NCI-H2107 treated with DMSO at 0.1 percent for 48 hours (cell line): ENCODE results near the gene CDH4.
"Not testable (repeated sequence)": the region's sequence is repeated elsewhere in the genome, so short reads cannot be mapped to it uniquely, and the experiment has no call there.

Experiments
- DNase-seq: peaks from one replicate; lab custom pipeline; 2025; ENCODE audit not compliant: unreplicated experiment; lab: John Stamatoyannopoulos, UW

CDH4 gene

DNA sequence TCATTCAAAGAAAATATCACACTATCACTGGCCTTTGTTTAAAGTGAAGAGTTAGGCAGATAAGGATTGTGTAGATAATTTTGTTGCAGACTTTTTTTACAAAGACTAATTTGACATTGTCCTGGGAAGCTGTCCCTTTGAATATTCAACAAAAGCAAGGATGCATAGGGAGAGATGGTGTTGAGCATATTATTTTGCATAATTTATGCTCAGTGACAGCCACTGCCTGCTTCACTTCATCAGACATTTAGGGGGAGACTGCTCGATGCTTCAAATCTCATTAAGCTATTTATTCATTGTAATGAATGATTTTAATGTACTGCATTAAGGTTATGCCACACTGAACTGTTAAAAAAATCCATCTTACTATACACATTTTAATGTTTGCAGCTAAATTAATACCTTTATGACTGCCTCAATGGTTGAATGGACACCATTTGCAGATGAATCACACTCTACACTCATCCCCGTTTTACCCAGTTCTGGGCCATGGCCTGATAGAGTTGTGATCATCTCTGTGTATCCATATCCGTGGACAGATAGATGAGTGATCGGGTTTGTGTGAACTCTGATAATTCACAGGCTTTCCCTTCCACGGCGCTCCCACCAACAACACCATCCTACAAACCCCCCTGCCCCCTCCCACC, 128.0 kb downstream of the CDH4 start:
- DNase-seq, result no peak

DNA sequence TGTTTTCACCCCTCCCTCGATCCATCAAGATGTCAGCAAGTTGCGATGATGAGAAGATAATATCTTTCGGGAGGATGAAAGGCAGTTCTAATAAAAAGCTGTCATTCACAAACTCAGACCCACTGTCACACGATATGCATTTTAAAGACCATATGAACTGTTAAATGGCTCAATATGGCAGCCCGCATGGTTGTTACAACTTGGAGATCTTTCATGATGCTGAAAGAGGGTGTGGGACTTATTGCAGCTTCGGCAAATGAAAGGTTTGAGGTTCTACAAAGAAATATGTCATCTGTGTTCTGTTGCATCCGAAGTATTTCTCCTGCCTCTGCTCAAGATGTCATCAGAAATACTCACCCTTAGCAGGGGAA, 128.5 kb downstream of the CDH4 start:
- no peak for DNase-seq

DNA sequence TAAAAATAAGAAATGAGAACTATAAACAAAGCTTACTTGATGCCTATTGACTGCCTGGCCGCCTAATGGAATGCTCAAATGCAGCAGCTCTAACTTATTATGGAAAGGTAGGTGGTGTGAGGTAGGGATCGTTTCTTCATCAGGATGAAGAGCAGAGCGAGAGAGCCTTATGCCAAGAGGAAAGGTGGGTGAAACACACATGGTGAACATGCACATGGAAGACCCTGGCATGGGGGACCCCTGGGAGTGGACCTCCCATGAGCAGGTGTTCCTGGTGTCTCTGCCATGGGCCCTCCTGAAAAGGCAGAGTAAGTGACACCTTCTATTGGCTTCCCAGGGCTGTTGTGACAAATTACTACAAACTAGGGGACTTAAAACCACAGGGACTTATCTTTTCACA, 130.1 kb downstream of the CDH4 start:
- DNase-seq, result no peak

DNA sequence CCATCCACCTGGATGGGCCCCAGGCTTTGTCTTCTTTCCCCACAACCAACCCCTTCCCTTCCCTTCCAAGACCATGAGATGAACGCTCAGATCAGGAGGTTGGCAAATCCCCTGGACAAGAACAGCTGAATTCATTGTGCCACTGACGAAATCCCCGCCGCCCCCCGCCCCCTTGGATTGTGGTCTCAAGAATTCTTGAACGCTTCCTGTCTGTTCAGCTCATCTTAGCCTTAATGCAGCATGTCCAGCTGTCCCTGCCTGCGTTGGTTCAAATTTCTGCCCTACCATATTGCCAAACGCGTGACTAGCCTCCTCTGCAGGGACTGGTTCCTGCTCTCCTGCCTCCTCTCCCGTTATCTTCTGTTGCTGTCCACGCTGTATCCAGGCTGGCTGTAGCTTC, 133.2 kb downstream of the CDH4 start:
- no peak for DNase-seq

DNA sequence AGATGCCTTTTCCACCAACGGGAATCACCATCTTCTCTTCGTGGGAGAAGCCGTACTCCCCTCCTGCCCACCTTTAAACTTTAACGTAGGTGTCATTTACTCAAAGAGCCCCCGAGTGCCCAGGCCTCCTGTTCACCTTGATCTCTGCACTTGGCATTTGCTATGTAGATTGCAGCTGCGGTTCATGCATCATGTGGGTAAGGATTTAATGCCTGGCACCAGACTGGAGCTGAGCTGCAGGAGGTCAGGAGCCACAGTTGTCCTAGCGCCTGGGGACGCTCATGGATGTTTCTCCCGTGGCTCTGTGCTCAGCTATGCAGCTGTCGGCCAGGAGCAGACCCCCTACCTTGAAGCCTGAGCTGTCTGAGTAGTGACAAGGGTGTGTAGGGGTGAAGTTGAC, 133.7 kb downstream of the CDH4 start:
- no peak for DNase-seq

DNA sequence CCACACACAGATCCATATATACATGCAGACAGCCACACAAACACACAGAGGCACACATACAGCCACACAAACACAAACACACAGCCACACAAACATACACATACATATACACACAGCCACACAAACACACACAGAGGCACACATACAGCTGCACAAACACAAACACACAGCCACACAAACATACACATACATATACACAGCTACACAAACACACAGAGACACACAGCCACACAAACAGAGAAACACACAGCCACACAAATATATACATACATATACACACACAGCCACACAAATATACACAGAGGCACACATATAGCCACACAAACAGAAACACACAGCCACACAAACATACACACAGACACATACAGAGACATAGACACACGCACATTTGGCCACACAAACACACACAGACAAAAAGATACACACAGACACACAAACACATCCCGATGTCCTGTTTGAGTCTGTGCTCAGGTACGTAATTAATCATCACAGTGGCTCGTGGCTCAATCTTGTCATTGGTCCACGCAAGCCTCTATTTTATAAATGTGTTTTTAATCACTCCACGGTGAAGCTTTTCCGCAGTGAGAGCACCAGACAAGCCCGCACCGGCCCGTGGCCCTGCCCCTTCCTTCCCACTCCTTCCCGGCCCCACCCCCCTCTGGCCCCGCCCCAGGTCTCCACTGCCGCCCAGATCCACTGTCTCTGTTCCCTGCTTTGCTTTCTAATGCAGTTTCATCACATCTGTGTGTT, 135.3 kb downstream of the CDH4 start:
- no peak for DNase-seq

DNA sequence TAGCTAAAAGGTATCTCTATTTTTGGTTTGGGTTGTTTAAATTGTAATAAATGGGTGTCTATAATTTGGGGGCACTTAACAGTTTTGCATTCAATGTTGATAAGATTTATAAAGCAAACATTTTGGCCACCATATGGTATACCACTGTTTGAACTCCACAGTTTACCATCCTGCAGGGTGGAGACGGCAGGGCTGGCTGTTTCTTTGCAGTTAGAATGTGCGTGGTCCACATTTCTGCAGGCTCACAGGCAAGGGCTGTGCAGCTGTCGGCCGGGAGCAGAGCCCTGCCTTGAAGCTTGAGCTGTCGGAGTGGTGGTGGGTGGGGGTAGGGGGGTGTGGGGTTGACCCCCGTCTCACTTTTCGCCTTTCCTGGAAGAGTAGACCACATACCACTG, 135.9 kb downstream of the CDH4 start:
- no peak for DNase-seq

DNA sequence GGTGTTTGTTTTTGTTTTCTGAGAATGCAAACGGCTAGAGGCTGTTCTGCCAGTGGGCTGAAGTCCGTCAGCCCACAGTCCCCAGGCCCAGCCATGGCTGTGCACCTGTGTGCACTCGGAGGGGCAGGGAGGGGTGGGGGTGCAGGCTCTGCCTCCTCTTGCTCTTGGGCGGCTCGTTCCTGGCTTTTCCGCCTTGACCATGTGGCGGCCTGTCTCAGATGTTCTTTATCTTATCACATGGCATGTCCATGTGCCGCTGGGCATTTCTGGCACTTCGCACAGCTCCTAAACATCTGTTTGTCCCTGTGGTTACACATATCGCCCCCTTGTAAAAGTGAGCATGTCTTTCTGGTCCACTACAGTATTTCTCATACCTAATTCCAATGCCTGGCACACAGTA, 137.0 kb downstream of the CDH4 start:
- DNase-seq, result no peak

DNA sequence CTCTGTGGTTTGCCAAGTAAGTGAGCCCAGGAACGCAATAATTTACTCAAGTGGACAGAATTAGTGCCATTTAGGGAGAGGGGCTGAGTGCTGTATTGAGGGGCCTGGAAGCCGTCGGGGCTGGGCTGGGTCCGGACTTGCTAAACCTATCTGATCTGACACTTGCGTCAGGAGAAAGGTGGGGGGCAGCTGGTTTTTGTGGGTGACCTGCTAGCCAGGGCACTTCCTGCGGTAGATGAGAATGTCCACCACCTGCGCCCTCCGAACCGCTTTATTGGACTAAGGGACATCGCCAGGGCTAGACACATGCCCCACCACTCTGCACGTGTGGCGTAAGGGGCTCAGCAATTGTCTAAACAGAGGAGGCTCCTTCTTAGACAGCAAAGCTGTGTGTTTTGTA, 139.1 kb downstream of the CDH4 start:
- DNase-seq, result no peak

DNA sequence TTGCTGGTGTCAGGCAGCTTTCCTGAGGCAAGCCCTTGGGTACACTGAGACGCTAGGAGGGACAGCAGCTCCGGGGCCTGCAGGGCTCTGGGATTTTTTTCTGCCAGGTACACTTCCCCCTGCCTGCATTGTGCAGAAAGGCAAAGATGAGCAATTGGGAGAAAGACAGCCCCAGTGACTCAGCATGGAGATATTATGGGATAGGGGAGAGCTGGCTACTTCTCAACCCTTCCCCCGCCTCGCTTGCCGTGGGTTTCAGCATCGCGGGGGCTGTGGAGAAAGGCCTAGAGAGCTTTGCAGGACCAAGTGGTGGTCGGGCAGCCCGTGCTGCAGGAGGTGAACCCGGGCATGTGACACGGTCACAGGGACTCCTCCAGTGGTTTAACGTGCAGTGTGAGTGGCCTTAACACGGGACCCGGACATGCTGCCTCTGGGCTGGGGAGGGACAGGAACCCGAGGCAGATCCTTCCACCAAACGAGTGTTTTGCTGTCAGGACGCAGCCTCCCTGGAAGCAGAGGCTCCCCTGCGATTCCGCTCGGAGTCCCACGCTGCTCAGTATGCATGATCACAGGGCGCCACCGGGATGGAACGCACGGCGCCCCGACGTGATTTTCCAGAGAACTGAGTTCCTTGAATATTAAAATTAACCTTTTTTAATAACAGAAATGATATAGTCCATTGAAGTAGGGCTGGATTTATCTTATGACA, 139.9 kb downstream of the CDH4 start:
- no peak for DNase-seq

DNA sequence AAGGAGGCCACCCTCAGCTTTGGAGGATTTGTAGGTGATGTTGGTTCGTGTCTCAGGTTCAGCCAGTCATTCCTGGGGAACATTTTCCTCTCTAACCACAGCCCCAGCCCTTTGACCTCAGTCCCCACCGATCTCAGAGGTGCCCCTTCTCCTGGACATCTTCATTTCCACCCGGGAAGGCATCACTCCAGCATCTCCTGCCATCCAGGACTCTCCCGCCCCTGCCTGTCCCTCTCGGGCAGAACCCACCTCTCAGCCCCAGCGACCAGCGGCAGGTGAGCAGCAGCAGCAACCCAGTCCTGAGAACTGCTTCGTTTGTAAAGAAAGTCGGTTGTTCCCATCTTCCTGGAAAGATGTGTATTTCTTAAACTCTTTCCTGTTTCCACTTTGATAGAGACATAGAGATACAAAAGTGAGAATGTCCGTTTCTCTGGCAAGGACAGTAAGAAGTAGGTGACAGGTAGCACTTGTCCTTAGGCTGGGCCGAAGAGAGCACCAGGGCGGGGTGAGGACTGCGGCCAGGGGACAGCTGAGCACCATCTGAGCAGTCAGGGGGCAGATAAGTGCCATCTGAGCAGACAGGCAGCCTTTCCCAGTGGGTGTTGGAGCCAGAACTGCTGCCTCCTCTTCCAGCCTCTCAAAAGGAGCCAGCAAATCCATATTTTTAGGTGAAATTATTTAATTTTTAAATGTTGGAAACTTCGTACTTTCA, 142.2 kb downstream of the CDH4 start:
- DNase-seq, result no peak

DNA sequence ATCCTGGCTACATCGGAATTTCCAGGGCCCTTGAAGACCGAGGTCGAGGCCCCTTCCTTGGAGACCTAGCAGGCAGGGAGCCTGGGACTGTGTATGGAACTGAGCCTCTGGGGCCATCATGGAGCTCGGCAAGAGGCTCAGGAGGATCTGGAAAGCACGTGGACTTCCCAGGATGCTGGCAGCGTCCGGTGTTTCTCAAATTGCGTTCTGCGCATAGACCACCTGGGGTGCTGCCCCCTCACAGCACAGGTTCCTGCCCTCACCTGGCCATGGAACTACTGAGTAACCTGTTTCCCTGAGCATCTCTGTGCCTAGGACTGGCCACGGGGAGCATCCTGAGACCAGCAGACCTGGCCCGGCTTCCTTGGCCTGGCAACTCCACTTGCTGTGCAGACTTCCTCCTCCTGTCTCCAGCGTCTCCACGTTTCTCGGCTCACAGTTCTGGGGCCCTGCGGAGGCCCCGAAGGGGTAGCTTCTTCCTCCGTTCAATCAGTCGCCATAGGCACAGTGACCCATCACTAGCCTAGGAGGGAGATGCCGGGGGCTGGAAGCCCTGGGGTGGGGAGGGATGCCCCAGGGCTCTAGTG, 144.3 kb downstream of the CDH4 start:
- no peak for DNase-seq

DNA sequence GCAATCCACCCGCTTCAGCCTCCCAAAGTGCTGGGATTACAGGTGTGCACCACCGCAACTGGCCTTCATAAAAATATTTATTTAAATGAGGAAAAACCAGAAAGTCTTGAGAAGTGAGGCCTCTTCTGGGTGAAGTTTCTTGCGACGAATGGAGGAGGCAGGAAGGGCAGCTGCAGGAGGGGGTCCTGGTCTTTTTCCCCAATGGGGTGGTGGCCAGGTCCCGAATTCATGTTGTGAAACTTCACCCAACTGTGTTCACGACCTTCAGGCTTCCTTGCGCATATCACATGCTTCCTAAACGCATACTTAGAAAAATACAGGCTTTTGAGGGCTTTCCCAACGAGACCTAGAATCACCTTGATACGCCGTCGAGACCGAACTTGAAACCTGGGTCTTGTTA, 145.1 kb downstream of the CDH4 start:
- DNase-seq, result no peak

DNA sequence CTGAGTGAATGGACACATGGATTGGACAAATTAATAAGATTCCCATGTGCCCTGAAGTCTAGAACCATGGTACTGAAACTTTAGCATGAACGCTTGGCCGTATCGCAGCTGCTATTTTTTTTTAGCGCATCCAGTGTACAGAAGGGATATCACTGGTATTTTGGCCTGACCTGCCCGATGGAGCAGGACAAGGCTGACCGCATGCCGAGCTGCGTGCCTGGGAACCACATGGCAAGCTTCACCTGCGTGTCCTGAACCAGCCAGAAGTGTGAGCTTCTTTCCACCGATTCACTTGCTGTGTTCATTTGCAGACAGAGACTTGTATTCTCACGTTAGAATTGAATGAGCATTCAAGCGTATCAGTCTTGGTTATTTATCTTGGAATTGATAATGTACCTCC, 145.7 kb downstream of the CDH4 start:
- no peak for DNase-seq

DNA sequence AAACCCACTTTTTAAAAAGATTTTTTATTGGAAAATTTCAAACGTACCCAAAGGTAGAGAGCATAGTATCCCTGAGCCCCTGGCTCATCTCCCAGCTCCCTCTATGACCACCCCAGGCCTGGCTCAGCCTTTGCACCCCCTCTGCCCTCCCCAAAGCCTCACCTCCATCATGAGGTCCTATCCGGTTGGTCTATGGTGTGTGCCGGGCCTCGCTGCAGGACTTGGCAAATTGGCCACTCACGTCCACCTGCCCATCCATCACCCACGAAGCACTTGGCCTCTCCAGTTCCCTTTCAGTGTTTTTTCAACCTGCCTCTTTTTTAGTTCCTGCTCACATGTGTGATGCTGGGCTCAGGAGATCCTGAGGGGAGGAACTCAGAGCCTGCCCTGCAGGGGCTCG, 147.4 kb downstream of the CDH4 start:
- no peak for DNase-seq

DNA sequence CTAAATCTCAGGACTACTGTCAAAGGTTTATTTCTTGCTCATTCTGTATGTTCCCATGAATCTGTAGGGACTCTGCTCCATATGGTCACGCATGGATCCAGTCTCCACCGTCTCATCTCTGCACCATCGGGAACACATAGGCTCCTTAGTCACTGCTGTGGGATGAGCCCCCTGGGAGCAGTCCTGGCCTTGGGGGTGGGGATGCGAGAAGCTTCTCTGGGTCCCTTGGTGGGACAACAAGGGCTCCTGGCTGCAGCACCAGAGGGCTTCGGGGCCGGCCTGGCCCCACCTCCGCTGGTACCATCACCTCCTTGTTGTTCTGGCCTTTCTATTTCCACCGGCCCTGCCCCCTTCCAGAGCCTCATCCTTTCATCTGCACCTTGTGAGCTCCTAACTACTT, 148.4 kb downstream of the CDH4 start:
- DNase-seq, result no peak

DNA sequence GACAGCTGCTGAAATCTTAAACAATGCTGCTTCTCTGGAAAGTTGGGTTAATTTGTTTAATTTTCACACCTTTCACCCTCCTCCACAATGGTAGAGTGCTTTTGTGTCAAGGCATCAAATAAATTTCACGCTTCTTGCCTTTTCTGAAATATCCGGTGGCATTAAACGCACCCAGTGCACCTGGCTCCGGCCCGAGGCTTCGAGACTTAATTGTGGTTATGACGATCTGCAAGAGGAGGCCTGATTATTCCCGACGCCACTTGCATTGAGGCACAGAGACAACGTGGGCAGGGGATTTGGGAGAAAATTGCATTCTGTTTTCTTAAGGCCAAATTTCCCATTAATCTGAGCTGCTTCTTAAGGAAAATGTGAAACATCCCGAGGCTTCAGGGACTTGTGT, 152.2 kb downstream of the CDH4 start:
- DNase-seq, result no peak

DNA sequence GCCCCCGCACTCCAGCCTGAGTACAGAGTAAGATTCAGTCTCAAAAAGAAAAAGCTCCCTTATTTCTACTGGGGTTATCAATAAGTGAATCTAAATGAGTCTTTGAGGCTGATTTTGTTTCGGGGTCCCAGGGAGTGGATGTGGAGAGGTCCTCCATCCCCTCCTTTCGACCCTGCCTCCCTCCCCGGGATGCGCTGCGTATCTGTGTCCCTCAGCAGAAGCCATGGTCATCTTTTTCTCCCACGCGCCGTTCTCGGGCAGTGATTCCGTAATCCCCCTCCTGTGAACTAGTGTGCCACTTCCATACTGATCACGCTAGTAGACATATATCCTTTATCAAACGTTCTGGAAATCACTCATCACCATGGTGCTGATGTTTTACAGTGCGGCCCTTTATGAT, 152.9 kb downstream of the CDH4 start:
- no peak for DNase-seq

DNA sequence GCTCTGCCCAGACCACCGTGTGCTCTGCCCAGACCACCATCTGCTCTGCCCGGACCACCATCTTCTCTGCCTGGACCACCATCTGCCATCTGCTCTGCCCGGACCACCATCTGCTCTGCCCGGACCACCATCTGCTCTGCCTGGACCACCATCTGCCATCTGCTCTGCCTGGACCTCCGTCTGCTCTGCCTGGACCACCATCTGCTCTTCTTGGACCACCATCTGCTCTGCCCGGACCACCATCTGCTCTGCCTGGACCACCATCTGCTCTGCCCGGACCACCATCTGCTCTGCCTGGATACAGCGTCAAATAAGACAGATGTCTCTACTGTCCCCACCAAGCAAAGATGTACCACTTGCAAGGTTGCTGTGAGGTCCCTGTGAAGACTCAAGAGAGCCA, 154.7 kb downstream of the CDH4 start:
- not testable (repeated sequence) for DNase-seq

DNA sequence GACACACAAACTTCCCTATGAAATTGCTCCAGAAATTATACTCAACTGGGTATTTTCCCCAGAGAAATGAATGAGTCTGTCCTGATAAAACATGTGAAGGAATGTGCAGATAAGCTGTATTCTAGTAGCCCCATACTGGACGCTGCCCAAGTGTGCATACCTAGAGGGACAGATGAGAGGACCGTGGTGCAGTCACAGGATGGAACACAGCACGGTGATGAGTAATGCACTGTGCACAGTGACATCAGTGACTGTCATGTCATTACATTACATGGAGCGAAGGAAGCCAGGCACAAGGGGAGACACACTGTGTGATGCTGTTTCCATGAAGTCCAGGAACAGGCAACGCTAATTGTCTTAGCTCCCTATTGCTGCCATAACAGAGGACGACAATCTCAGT, 155.5 kb downstream of the CDH4 start:
- no peak for DNase-seq

DNA sequence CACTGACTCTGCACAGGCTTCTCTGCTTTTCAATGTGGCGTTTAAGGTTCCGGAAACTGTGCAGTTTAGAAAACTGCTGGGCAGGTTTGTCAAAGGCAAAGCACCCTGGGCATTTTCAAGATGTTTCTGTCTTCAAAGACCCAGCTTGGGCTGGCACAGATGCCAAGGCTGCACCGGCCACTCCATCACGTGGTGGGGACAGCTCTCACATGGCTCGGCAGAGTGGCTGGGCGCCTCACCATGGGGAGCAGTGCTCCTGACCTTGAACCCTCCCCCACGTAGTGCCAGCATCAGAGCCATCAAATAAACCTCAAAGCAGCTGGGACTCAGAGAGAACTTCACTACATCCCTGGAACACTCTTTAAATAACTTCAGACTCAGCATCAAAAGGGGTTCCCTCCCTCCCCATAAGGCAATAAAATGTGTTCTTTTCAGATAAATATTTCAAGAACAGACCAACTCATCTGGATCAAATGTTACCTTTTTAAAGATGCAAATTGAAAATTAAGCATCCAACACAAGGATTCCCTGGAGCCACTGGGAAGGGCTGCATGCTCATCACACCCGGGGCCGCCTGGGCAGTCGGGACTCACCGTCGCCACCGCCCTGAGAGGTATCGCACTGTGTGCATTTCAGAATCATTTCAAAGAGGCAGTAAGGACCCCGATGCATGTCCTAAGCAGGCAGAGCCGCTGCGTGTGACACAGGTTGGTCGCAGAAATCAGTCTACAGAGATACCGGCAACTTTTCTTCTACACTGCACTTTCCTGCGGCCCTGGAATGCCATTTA, 157.1 kb downstream of the CDH4 start:
- DNase-seq, result no peak
